Right lobe of liver (tissue), 4 donors: ENCODE measurements around the gene STK4.

Source experiments
- CTCF ChIP-seq, 4 donors: fragments of 200-600 bp in 3 of 4; fragments of 450-650 bp in 1 of 4; IDR thresholded peaks; one replicate each; pipeline versions ENCODE4 v1.5.1 to v1.8.0; 2016 to 2022; ENCODE audit warnings: antibody characterized with exemption in 4 of 4, mild to moderate bottlenecking in 2 of 4
- POLR2A ChIP-seq: fragments of 450-650 bp; IDR thresholded peaks from one replicate; pipeline ENCODE4 v1.6.1; 2017; ENCODE audit warnings: antibody characterized with exemption, mild to moderate bottlenecking
- donor health status: DM: no; HTN: no; CAD: no.
- donor health status: DM: no; HTN: no; CAD: no.
- donor health status: DM: no; HTN: yes; CAD: no.

DNA sequence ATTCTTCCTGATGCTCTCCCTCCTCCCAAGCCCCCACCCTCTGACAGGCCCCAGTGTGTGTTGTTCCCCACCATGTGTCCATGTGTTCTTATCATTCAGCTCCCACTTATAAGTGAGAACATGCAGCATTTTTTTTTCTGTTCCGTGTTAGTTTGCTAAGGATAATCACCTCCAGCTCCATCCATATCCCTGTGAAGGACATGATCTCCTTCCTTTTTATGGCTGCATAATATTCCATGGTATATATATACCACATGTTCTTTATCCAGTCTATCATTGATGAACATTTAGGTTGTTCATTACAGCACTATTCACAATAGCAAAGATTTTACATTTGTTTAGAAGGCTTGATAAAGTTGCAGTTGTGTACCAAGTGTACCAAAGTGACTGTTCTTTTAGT, 76.7 kb downstream of the STK4 start:
- TF ChIP-seq CTCF (IDR thresholded peaks at IDR 0.05) (no peak), POLR2A (no peak)
